Measurements from ENCODE around the gene C1orf53. TPM values are rescaled to one million over a fixed set of nuclear protein-coding genes. Genes with fewer than 3 reads are reported as not detected.

Gene C1orf53
- total RNA-seq, 1 experiment from 2014 or later: 1.4 TPM

GRCh38 chr1:197907846-197908616 lies 5.6 kb downstream of the C1orf53 start:
- H2BK20ac ChIP-seq (ENCODE audit: low read depth, low read length, poor library complexity, severe bottlenecking): no peak overlapping the region
- peaks cover 18% of the 10 kb centered on the region for H3K23me2 ChIP-seq (ENCODE audit: insufficient read length, low read depth, low read length, poor library complexity, severe bottlenecking)
- no peak overlapping the region for H4K5ac ChIP-seq (ENCODE audit: insufficient read length, low read depth, low read length)
- H2AFZ ChIP-seq (ENCODE audit: low read length): no peak overlapping the region
- no peak overlapping the region for H2BK12ac ChIP-seq (ENCODE audit: insufficient read length, low read depth, low read length)
- Mint-ChIP-seq H3K4me3 (peak overlapping the region in 1 of 2 experiments; percentile 61; a peak in 1 of 5 replicates), H3K9me3 (peaks cover 0 to 4% of the 10 kb centered on the region in 2 experiments; a peak in 3 of 5 replicates), H3K36me3 (ENCODE audit: insufficient read depth in 1 of 3, low read depth in 3 of 3) (no peaks in the 10 kb centered on the region), H3K27ac (no peak overlapping the region), H3K27me3 (ENCODE audit: low read depth) (peaks cover 100% of the 10 kb centered on the region), H3K4me1 (peaks cover 32 to 49% of the 10 kb centered on the region in 2 experiments)
- H2AK5ac ChIP-seq (ENCODE audit: insufficient read length, low read length): no peak overlapping the region
- no peak overlapping the region for H3K23ac ChIP-seq (ENCODE audit: insufficient read length, low read depth, low read length)
- H3K4ac ChIP-seq (ENCODE audit: low read depth, low read length): no peak overlapping the region
- H3K79me2 ChIP-seq (ENCODE audit: insufficient read depth, low read length): no peaks in the 10 kb centered on the region
- H4K20me1 ChIP-seq (ENCODE audit: control insufficient read depth, insufficient read depth, insufficient read length): no peaks in the 10 kb centered on the region
- H3K9ac ChIP-seq (ENCODE audit: extremely low read depth, insufficient read length, low read length): no peak overlapping the region
- no peak overlapping the region for H2BK15ac ChIP-seq (ENCODE audit: low read depth, low read length)
- H3K9me3 ChIP-seq (ENCODE audit: control insufficient read depth, low read depth, low read length): no peaks in the 10 kb centered on the region
- WGBS (ENCODE audit: extremely low coverage, insufficient read length, low lambda C conversion rate): no CpG with 5 or more reads among the region's 3 CpGs
- no peak for DNase-seq
- H3K18ac ChIP-seq (ENCODE audit: insufficient read length, low read depth, low read length): no peak overlapping the region
- no peak overlapping the region for H4K91ac ChIP-seq (ENCODE audit: insufficient read length, low read depth, low read length)
- peaks cover 90% of the 10 kb centered on the region for H3K27me3 ChIP-seq (ENCODE audit: insufficient read depth, low read length)
- no peak for TF ChIP-seq CTCF (conservative IDR thresholded peaks at IDR 0.05)
- no peak overlapping the region for H3K4me2 ChIP-seq (ENCODE audit: insufficient read depth, insufficient read length, low read length)
- H2BK5ac ChIP-seq (ENCODE audit: insufficient read length, low read length): no peak overlapping the region
- H3T11ph ChIP-seq (ENCODE audit: low read length): no peak overlapping the region
- H4K8ac ChIP-seq (replicated peaks; ENCODE audit: insufficient read length, low read depth, low read length): no peak overlapping the region
- H3K27ac ChIP-seq (ENCODE audit: insufficient read length, low read depth, low read length): no peak overlapping the region
- no peak overlapping the region for H3K14ac ChIP-seq (ENCODE audit: insufficient read depth, low read length)
- no peak overlapping the region for H3K56ac ChIP-seq (ENCODE audit: insufficient read length, low read depth, low read length)
- H2BK120ac ChIP-seq (ENCODE audit: low read depth, low read length, poor library complexity, severe bottlenecking): no peak overlapping the region
- peaks cover 2% of the 10 kb centered on the region; the same call in 1 of the 2 replicates for H3K4me1 ChIP-seq (ENCODE audit: insufficient read depth, low read length)
- H3K79me1 ChIP-seq (ENCODE audit: insufficient read depth, low read depth, low read length, poor library complexity, severe bottlenecking): no peaks in the 10 kb centered on the region
